Transverse colon (tissue), 4 donors: ENCODE data around the gene TIMP1. TPM values are rescaled to one million over a fixed set of nuclear protein-coding genes. Genes with fewer than 3 reads are reported as not detected.
A peak's percentile ranks its signal among the peaks of the same experiment; 100 is the strongest.

Experiments
- DNase-seq: peaks from one replicate; pipeline ENCODE4 v3.0.0-alpha.2; 2019
- H3K27ac ChIP-seq, 4 donors: fragments of 200-600 bp; sonication (generic); 2 replicates each; pipeline ENCODE4 v1.5.1; 2016 to 2018; ENCODE audit warnings: inconsistent platforms in 4 of 4
- H3K27me3 ChIP-seq: fragments of 200-600 bp; sonication (generic); 2 replicates; pipeline ENCODE4 v1.5.1; 2017; ENCODE audit warnings: inconsistent platforms
- H3K36me3 ChIP-seq, 4 donors: fragments of 200-600 bp; sonication (generic); 2 replicates each; pipeline ENCODE4 v1.5.1; 2017 to 2019; ENCODE audit warnings: inconsistent platforms in 4 of 4
- H3K4me1 ChIP-seq, 4 donors: fragments of 200-600 bp; sonication (generic); 2 replicates each; pipeline ENCODE4 v1.5.1; 2017 to 2020; ENCODE audit warnings: inconsistent platforms in 4 of 4
- H3K4me3 ChIP-seq, 4 donors: fragments of 200-600 bp; sonication (generic); 1 replicate in 1 of 4; 2 replicates in 3 of 4; pipeline versions ENCODE4 v1.5.1 to v1.6.1; 2017 to 2019; ENCODE audit warnings: inconsistent platforms in 4 of 4
- H3K9me3 ChIP-seq, 2 donors: fragments of 200-600 bp; sonication (generic); 2 replicates each; pipeline ENCODE4 v1.5.1; 2017 to 2019; ENCODE audit warnings: inconsistent platforms in 2 of 2
- CTCF ChIP-seq, 5 experiments: fragments of 200-600 bp in 3 of 5; fragments of 450-650 bp in 2 of 5; sonication (generic) in 3 of 5; IDR thresholded peaks; 1 replicate in 2 of 5; 2 replicates in 3 of 5; pipeline ENCODE4 v1.5.1; 2016 to 2017; ENCODE audit warnings: antibody characterized with exemption in 5 of 5, inconsistent platforms in 3 of 5, mild to moderate bottlenecking in 2 of 5, moderate library complexity in 1 of 5
- EP300 ChIP-seq: sonication (generic); formaldehyde crosslinking; IDR thresholded peaks from one replicate; pipeline ENCODE4 v1.6.1; 2017; ENCODE audit warnings: antibody characterized with exemption, low read depth
- POLR2A ChIP-seq: fragments of 450-650 bp; IDR thresholded peaks from one replicate; pipeline ENCODE4 v1.6.1; 2016; ENCODE audit warnings: antibody characterized with exemption, mild to moderate bottlenecking, moderate library complexity
- POLR2AphosphoS5 ChIP-seq, 3 donors: sonication (generic); formaldehyde crosslinking; IDR thresholded peaks; one replicate each; pipeline ENCODE4 v1.6.1; 2016; ENCODE audit warnings: antibody characterized with exemption in 3 of 3
- WGBS, 2 donors: methylation state at CpG; one replicate each; pipeline ENCODE4 v1.1.5; 2018; ENCODE audit warnings: low coverage in 1 of 2; 5-methylcytosine and 5-hydroxymethylcytosine counted together
- in situ Hi-C, 4 donors: fragments of 200-750 bp; cut with MboI; loops; one replicate each; pipeline versions ENCODE4 v1.15.0 to v1.15.1; 2017; ENCODE audit warnings: low sequenced_read_pairs in 3 of 4, low pct_ligation_motif_present in 1 of 4, low pct_unique_long_range_greater_than_20kb in 1 of 4
- intact Hi-C: fragments of 100-400 bp; cut with DNase I; formaldehyde crosslinking; loops from one replicate; pipeline ENCODE4 v1.15.1; 2023; ENCODE audit warnings: low total_unique reads
- total RNA-seq, 4 donors: library from RNA; depleted of rRNA; stranded (reverse); fragments of >200 nt; gene quantifications; one replicate each; pipeline ENCODE4 v1.1.0, GENCODE V29; 2016

The TIMP1 gene
- total RNA-seq, 4 donors from 2014 or later, result 14.2 to 83.0 (median 43.6) TPM

- intact Hi-C loops (no loop called here), in situ Hi-C loops (no loop called here)
- 36% methylated on average over 20 of the region's 20 CpGs; no CpG with 5 or more reads in 1 of the 2 donors for WGBS, 2 donors
- Histone ChIP-seq H3K9me3 (no peaks in the 10 kb centered on the region), H3K4me3 (peak overlapping the region in 3 of 4 donors; percentile 33 to 56 (median 43)), H3K36me3 (no peaks in the 10 kb centered on the region), H3K27me3 (no peaks in the 10 kb centered on the region), H3K4me1 (peaks cover 0 to 18% (median 1%) of the 10 kb centered on the region in 4 donors), H3K27ac (peak overlapping the region; percentile 85 to 95 (median 88))
- TF ChIP-seq EP300 (no peak), POLR2A (peak; percentile 76), POLR2AphosphoS5 (IDR thresholded peaks at IDR 0.05) (peak; percentile 65 to 78 (median 67)), CTCF (IDR thresholded peaks at IDR 0.05) (no peak)
- DNase-seq, result peak; percentile 90
Observed at GRCh38 chrX:47556045-47556623, 26.1 kb upstream of the TIMP1 start.

GRCh38 chrX:47558436-47558835, 23.8 kb upstream of the TIMP1 start:
- 77% methylated on average over 3 of the region's 3 CpGs; no CpG with 5 or more reads in 1 of the 2 donors for WGBS, 2 donors
- Histone ChIP-seq H3K27me3 (no peaks in the 10 kb centered on the region), H3K27ac (peak overlapping the region; percentile 60 to 95 (median 95)), H3K4me1 (peaks cover 0 to 33% (median 6%) of the 10 kb centered on the region in 4 donors), H3K4me3 (no peak overlapping the region), H3K36me3 (no peaks in the 10 kb centered on the region), H3K9me3 (no peaks in the 10 kb centered on the region)
- TF ChIP-seq POLR2A, result no peak
- no peak for TF ChIP-seq EP300
- TF ChIP-seq CTCF (IDR thresholded peaks at IDR 0.05), result no peak
- no peak for TF ChIP-seq POLR2AphosphoS5 (IDR thresholded peaks at IDR 0.05)
- no peak for DNase-seq
- intact Hi-C loops (no loop called here), in situ Hi-C loops (no loop called here)

DNA sequence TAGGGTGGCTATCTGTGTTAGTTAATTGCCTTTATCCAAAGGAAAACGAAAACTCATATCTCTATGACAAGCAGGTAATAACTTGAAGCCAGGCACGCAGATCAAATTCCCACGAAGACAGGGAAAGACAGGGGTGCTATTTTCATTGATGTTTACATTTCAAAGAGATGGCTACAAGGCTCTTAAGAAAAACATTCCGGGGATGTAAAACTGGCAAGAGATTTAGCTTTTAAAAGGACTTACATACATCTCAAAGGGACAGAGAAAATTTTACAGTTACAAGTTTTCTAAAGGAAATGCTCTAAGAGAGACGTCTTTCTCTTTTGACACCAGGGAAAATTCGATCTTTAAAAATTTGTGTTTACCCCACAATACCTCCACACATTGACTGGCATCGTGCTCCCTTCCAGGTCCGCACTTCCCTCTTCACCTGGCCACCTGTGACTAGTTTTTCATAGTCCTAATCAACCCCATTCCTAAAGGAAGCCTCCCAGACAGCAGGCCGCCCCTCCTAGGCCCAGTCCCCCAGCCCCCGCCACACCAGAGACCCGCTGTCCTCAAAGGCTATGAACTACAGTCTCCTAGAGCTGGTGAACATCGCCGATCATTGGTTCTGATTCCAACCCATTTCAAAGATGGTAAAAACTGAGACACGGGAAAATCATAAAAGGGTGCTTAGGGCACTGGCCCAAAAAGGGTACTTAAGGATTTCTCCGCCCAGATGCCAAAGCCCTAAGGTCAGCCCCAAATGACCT, 21.9 kb upstream of the TIMP1 start:
- DNase-seq, result no peak
- TF ChIP-seq POLR2A, result no peak
- Histone ChIP-seq H3K9me3 (no peaks in the 10 kb centered on the region), H3K36me3 (peaks cover 0 to 5% (median 0%) of the 10 kb centered on the region in 4 donors), H3K27ac (peak overlapping the region; percentile 91 to 95 (median 95)), H3K4me3 (peak overlapping the region in 3 of 4 donors; percentile 52 to 78 (median 61)), H3K4me1 (peaks cover 0 to 33% (median 6%) of the 10 kb centered on the region in 4 donors), H3K27me3 (no peaks in the 10 kb centered on the region)
- 0 to 43% methylated on average over 1 to 15 of the region's 15 CpGs for WGBS, 2 donors
- in situ Hi-C loops (loop anchor here in 1 of 4 donors (10.0 kb wide), 1 partner anchor 84 kb away; no protein-coding TSS in a partner anchor), intact Hi-C loops (no loop called here)

DNA sequence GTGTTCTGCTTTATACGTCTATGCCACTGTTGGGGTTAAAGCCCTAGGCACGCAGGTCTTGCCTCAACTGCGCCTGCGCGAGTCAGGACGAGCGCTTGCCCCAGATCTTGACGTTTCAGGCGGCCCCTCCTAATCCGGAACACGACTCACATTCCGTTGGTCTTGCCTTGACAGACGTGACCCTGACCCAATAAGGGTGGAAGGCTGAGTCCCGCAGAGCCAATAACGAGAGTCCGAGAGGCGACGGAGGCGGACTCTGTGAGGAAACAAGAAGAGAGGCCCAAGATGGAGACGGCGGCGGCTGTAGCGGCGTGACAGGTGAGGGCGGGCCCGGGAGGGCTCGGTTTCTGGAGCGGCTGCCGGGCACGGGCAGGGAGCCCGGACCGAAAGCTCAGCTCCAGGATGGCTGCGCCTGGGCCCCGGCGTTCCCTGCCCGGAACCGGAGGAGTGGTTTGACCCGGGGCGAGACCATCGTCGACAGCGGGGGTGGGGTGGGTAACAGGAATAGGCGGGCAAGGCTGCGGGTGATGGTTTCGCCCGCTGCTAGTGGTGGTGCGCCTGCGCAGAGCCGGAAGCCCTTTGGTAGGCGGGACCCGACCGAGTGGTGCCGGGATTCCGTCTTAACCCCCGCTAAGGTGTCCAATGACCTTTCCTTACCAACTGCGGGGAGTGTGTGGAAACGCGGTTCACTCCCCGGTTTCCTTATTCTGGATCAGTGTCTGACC, 21.1 kb upstream of the TIMP1 start, which contains the start of gene ARAF:
ARAF (plus strand) TSS at position 272 of the 725 bp plus-strand sequence. CDS start 1,763 bp downstream, outside the sequence.
- H3K27me3 ChIP-seq, result no peaks in the 10 kb centered on the region
- peaks cover 0 to 5% (median 0%) of the 10 kb centered on the region in 4 donors for H3K36me3 ChIP-seq
- H3K27ac ChIP-seq, result peak within 1 kb of the TSS; percentile 91 to 95 (median 95)
- H3K4me1 ChIP-seq, result peaks cover 0 to 33% (median 6%) of the 10 kb centered on the region in 4 donors
- TF ChIP-seq POLR2AphosphoS5 (IDR thresholded peaks at IDR 0.05) (peak in 2 of 3 donors; percentile 7 to 48), CTCF (IDR thresholded peaks at IDR 0.05) (no peak), POLR2A (peak; percentile 58), EP300 (no peak)
- H3K4me3 ChIP-seq, result peak within 1 kb of the TSS; percentile 52 to 78 (median 66)
- whole genome bisulfite sequencing, 2 donors, result 54% methylated on average over 59 of the region's 59 CpGs; no CpG with 5 or more reads in 1 of the 2 donors
- no peaks in the 10 kb centered on the region for H3K9me3 ChIP-seq
- intact Hi-C loops (no loop called here), in situ Hi-C loops (loop anchor here in 1 of 4 donors (10.0 kb wide), 1 partner anchor 84 kb away; no protein-coding TSS in a partner anchor)
- DNase-seq, result peak; percentile 96
